HEK293T (cell line): ENCODE results near the gene INSM2.

Source experiments
- ARNT ChIP-seq: fragments of 450-650 bp; IDR thresholded peaks from 2 replicates; pipeline ENCODE4 v1.6.1; 2017; ENCODE audit warnings: mild to moderate bottlenecking
- BHLHE40 ChIP-seq: fragments of 450-650 bp; IDR thresholded peaks from 2 replicates; pipeline ENCODE4 v1.6.1; 2016; ENCODE audit warnings: mild to moderate bottlenecking, moderate library complexity, borderline replicate concordance
- ELF4 ChIP-seq: fragments of 450-650 bp; IDR thresholded peaks from 2 replicates; pipeline ENCODE4 v1.6.1; 2017; ENCODE audit warnings: antibody characterized with exemption
- FOXM1 ChIP-seq: fragments of 450-650 bp; IDR thresholded peaks from 2 replicates; pipeline ENCODE4 v1.6.1; 2017; ENCODE audit warnings: mild to moderate bottlenecking, borderline replicate concordance
- LEF1 ChIP-seq: fragments of 450-650 bp; IDR thresholded peaks from 2 replicates; pipeline ENCODE4 v1.6.1; 2017; ENCODE audit warnings: mild to moderate bottlenecking, borderline replicate concordance
- PKNOX1 ChIP-seq: fragments of 450-650 bp; IDR thresholded peaks from 2 replicates; pipeline ENCODE4 v1.6.1; 2016
- SUZ12 ChIP-seq: fragments of 450-650 bp; IDR thresholded peaks from 2 replicates; pipeline ENCODE4 v1.6.1; 2016; ENCODE audit warnings: mild to moderate bottlenecking
- TARDBP ChIP-seq: fragments of 450-650 bp; IDR thresholded peaks from 2 replicates; pipeline ENCODE4 v1.6.1; 2016

GRCh38 chr14:35578639-35579038 is 44.7 kb downstream of the INSM2 start:
- no peak for TF ChIP-seq TARDBP
- no peak for TF ChIP-seq FOXM1
- no peak for TF ChIP-seq LEF1
- no peak for TF ChIP-seq ELF4
- TF ChIP-seq ARNT: no peak
- no peak for TF ChIP-seq SUZ12
- TF ChIP-seq BHLHE40: no peak
- TF ChIP-seq PKNOX1: no peak
